Mucosa of stomach (tissue), 1 donor: ENCODE results near the gene TMPRSS15.
"Not testable (repeated sequence)": the region's sequence is repeated elsewhere in the genome, so short reads cannot be mapped to it uniquely, and the experiment has no call there.

Source experiments
- H3K27me3 ChIP-seq: one replicate; pipeline ENCODE4 v1.7.0; 2013; ENCODE audit warnings: mild to moderate bottlenecking, low read length; ENCODE audit not compliant: control insufficient read depth, insufficient read depth
- H3K36me3 ChIP-seq: one replicate; pipeline ENCODE4 v1.7.0; 2013; ENCODE audit warnings: low read length; ENCODE audit not compliant: control insufficient read depth, insufficient read depth
- H3K4me1 ChIP-seq: one replicate; pipeline ENCODE4 v1.7.0; 2013; ENCODE audit warnings: mild to moderate bottlenecking, low read length; ENCODE audit not compliant: control insufficient read depth, insufficient read depth
- H3K4me3 ChIP-seq: one replicate; pipeline ENCODE4 v1.7.0; 2013; ENCODE audit warnings: low read length
- H3K9ac ChIP-seq: one replicate; pipeline ENCODE4 v1.7.0; 2013; ENCODE audit warnings: mild to moderate bottlenecking, low read length, moderate library complexity
- H3K9me3 ChIP-seq: one replicate; pipeline ENCODE4 v1.7.0; 2013; ENCODE audit warnings: mild to moderate bottlenecking, low read length, moderate library complexity; ENCODE audit not compliant: control insufficient read depth
- donor health status: Pancreatic carcinoma.

The TMPRSS15 gene

GRCh38 chr21:18384771-18385170, 18.8 kb downstream of the TMPRSS15 start:
- Histone ChIP-seq H3K4me1 (peaks cover 4% of the 10 kb centered on the region), H3K4me3 (no peak overlapping the region), H3K27me3 (no peaks in the 10 kb centered on the region), H3K9ac (no peak overlapping the region), H3K36me3 (no peaks in the 10 kb centered on the region), H3K9me3 (no peaks in the 10 kb centered on the region)

GRCh38 chr21:18382934-18383619, 20.5 kb downstream of the TMPRSS15 start:
- H3K36me3 ChIP-seq, H3K4me3 ChIP-seq, H3K4me1 ChIP-seq, H3K9ac ChIP-seq, H3K9me3 ChIP-seq, H3K27me3 ChIP-seq: not testable (repeated sequence)

- Histone ChIP-seq H3K4me1 (peaks cover under 1% of the 10 kb centered on the region), H3K27me3 (no peaks in the 10 kb centered on the region)
Observed at GRCh38 chr21:18382141-18382540, 21.4 kb downstream of the TMPRSS15 start.

GRCh38 chr21:18373606-18374005, 30.0 kb downstream of the TMPRSS15 start:
- H3K36me3 ChIP-seq, result no peaks in the 10 kb centered on the region
- no peaks in the 10 kb centered on the region for H3K4me1 ChIP-seq
- H3K27me3 ChIP-seq, result no peaks in the 10 kb centered on the region
- H3K9me3 ChIP-seq, result no peaks in the 10 kb centered on the region
- H3K4me3 ChIP-seq, result no peak overlapping the region
- no peak overlapping the region for H3K9ac ChIP-seq

More at GRCh38 chr21:18382141-18382540, 21.4 kb downstream of the TMPRSS15 start:
- H3K4me3 ChIP-seq, result no peak overlapping the region
- H3K9me3 ChIP-seq, result no peaks in the 10 kb centered on the region
- H3K9ac ChIP-seq, result no peak overlapping the region
- no peaks in the 10 kb centered on the region for H3K36me3 ChIP-seq

- no peaks in the 10 kb centered on the region for H3K36me3 ChIP-seq
- no peaks in the 10 kb centered on the region for H3K27me3 ChIP-seq
- H3K9ac ChIP-seq, result no peak overlapping the region
- no peak overlapping the region for H3K4me3 ChIP-seq
- H3K9me3 ChIP-seq, result no peaks in the 10 kb centered on the region
- no peaks in the 10 kb centered on the region for H3K4me1 ChIP-seq
Observed at GRCh38 chr21:18370301-18370700, 33.3 kb downstream of the TMPRSS15 start.

- no peak overlapping the region for H3K4me3 ChIP-seq
- H3K36me3 ChIP-seq, result no peaks in the 10 kb centered on the region
- H3K9ac ChIP-seq, result no peak overlapping the region
- H3K9me3 ChIP-seq, result no peaks in the 10 kb centered on the region
- no peaks in the 10 kb centered on the region for H3K4me1 ChIP-seq
- H3K27me3 ChIP-seq, result no peaks in the 10 kb centered on the region
Observed at GRCh38 chr21:18369115-18369514, 34.5 kb downstream of the TMPRSS15 start.

- Histone ChIP-seq H3K4me1 (no peaks in the 10 kb centered on the region), H3K9ac (no peak overlapping the region), H3K9me3 (no peaks in the 10 kb centered on the region), H3K27me3 (no peaks in the 10 kb centered on the region), H3K4me3 (no peak overlapping the region), H3K36me3 (no peaks in the 10 kb centered on the region)
Observed at GRCh38 chr21:18368205-18368604, 35.4 kb downstream of the TMPRSS15 start.

- no peaks in the 10 kb centered on the region for H3K4me1 ChIP-seq
- H3K9ac ChIP-seq, result no peak overlapping the region
- no peaks in the 10 kb centered on the region for H3K27me3 ChIP-seq
- H3K9me3 ChIP-seq, result no peaks in the 10 kb centered on the region
- no peaks in the 10 kb centered on the region for H3K36me3 ChIP-seq
- H3K4me3 ChIP-seq, result no peak overlapping the region
Observed at GRCh38 chr21:18356801-18357200, 46.8 kb downstream of the TMPRSS15 start.

GRCh38 chr21:18354947-18355346, 48.6 kb downstream of the TMPRSS15 start:
- no peaks in the 10 kb centered on the region for H3K27me3 ChIP-seq
- H3K9me3 ChIP-seq, result no peaks in the 10 kb centered on the region
- H3K4me3 ChIP-seq, result no peak overlapping the region
- H3K36me3 ChIP-seq, result no peaks in the 10 kb centered on the region
- no peak overlapping the region for H3K9ac ChIP-seq
- no peaks in the 10 kb centered on the region for H3K4me1 ChIP-seq

- H3K4me3 ChIP-seq, result no peak overlapping the region
- H3K36me3 ChIP-seq, result no peaks in the 10 kb centered on the region
- no peaks in the 10 kb centered on the region for H3K27me3 ChIP-seq
- no peak overlapping the region for H3K9ac ChIP-seq
- no peaks in the 10 kb centered on the region for H3K4me1 ChIP-seq
- no peaks in the 10 kb centered on the region for H3K9me3 ChIP-seq
Observed at GRCh38 chr21:18350216-18350615, 53.4 kb downstream of the TMPRSS15 start.

- H3K36me3 ChIP-seq, result no peaks in the 10 kb centered on the region
- H3K4me1 ChIP-seq, result no peaks in the 10 kb centered on the region
- no peaks in the 10 kb centered on the region for H3K27me3 ChIP-seq
- no peak overlapping the region for H3K4me3 ChIP-seq
- no peak overlapping the region for H3K9ac ChIP-seq
- no peaks in the 10 kb centered on the region for H3K9me3 ChIP-seq
Observed at GRCh38 chr21:18349468-18349867, 54.1 kb downstream of the TMPRSS15 start.

- H3K9ac ChIP-seq, result no peak overlapping the region
Observed at GRCh38 chr21:18340387-18340942, 63.1 kb downstream of the TMPRSS15 start.

More at GRCh38 chr21:18340387-18340942, 63.1 kb downstream of the TMPRSS15 start:
- Histone ChIP-seq H3K27me3 (no peaks in the 10 kb centered on the region), H3K4me3 (no peak overlapping the region), H3K9me3 (no peaks in the 10 kb centered on the region), H3K4me1 (no peaks in the 10 kb centered on the region), H3K36me3 (no peaks in the 10 kb centered on the region)
